ENCODE measurements around the gene PRMT2.

DNA sequence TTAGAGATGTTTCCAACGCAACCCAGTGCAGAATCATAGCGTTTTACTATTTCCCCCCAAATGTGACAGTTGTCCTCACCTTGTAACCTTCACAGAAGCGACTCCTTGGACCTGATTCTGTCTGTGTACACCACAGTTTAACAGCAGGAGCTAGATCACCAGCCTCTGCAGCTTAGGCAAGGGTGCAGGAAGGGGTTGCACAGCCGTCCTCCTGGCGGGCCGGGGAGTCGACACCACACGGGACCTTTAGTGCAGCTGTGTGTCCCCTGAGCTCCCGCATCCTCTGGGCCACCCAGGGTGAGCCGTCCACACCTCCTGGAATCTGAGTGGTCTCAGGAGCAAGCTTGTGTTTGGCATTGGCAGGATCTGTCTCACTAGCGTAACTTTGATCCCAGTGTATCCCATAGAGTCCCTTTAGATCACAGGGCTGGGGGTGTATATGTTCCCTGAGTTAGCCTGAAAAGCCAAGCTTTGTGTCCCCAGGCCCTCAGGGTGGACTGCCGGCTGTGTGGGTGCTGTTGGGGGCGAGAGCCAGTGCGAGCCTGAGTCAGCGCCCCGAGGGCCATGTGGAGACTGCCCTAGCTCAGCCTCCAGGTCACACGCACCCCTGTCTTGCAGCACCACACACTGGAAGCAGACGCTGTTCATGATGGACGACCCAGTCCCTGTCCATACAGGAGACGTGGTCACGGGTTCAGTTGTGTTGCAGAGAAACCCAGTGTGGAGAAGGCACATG, 27.5 kb downstream of the PRMT2 start:
- TF ChIP-seq EZH2 (IDR thresholded peaks at IDR 0.05) (no peak), EZH2phosphoT487 (IDR thresholded peaks at IDR 0.05) (no peak)
- TF ChIP-seq, protein P1, sequence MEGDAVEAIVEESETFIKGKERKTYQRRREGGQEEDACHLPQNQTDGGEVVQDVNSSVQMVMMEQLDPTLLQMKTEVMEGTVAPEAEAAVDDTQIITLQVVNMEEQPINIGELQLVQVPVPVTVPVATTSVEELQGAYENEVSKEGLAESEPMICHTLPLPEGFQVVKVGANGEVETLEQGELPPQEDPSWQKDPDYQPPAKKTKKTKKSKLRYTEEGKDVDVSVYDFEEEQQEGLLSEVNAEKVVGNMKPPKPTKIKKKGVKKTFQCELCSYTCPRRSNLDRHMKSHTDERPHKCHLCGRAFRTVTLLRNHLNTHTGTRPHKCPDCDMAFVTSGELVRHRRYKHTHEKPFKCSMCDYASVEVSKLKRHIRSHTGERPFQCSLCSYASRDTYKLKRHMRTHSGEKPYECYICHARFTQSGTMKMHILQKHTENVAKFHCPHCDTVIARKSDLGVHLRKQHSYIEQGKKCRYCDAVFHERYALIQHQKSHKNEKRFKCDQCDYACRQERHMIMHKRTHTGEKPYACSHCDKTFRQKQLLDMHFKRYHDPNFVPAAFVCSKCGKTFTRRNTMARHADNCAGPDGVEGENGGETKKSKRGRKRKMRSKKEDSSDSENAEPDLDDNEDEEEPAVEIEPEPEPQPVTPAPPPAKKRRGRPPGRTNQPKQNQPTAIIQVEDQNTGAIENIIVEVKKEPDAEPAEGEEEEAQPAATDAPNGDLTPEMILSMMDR (IDR thresholded peaks at IDR 0.05) = no peak
